GM18511 (cell line): Measurements from ENCODE around the gene RAP1A.
"Not testable (repeated sequence)": the region's sequence is repeated elsewhere in the genome, so short reads cannot be mapped to it uniquely, and the experiment has no call there.

Source experiments
- ATAC-seq: cut with Tn5 transposase; IDR thresholded peaks from one replicate; pipeline ENCODE4 v1.9.1; 2021; ENCODE audit warnings: mild to moderate bottlenecking, moderate library complexity; ENCODE audit not compliant: unreplicated experiment

RAP1A gene

GRCh38 chr1:111628153-111628552, 8.6 kb downstream of the RAP1A start:
- ATAC-seq: no peak

- ATAC-seq: no peak
Observed at GRCh38 chr1:111629190-111629954, 9.8 kb downstream of the RAP1A start.

GRCh38 chr1:111630567-111630966, 11.0 kb downstream of the RAP1A start:
- no peak for ATAC-seq

GRCh38 chr1:111631502-111631901, 11.9 kb downstream of the RAP1A start:
- no peak for ATAC-seq

GRCh38 chr1:111632771-111633170, 13.2 kb downstream of the RAP1A start:
- ATAC-seq: not testable (repeated sequence)

- ATAC-seq: no peak
Observed at GRCh38 chr1:111633736-111634247, 14.2 kb downstream of the RAP1A start.

GRCh38 chr1:111635324-111636009, 15.9 kb downstream of the RAP1A start:
- ATAC-seq: no peak

- ATAC-seq: no peak
Observed at GRCh38 chr1:111638320-111638719, 18.7 kb downstream of the RAP1A start.

GRCh38 chr1:111639602-111640198, 20.1 kb downstream of the RAP1A start:
- no peak for ATAC-seq

- no peak for ATAC-seq
Observed at GRCh38 chr1:111643097-111643496, 23.5 kb downstream of the RAP1A start.

- no peak for ATAC-seq
Observed at GRCh38 chr1:111643696-111644095, 24.1 kb downstream of the RAP1A start.

- ATAC-seq: no peak
Observed at GRCh38 chr1:111644506-111644905, 24.9 kb downstream of the RAP1A start.

GRCh38 chr1:111647736-111648135, 28.1 kb downstream of the RAP1A start:
- ATAC-seq: no peak

GRCh38 chr1:111648806-111649205, 29.2 kb downstream of the RAP1A start:
- no peak for ATAC-seq

- ATAC-seq: no peak
Observed at GRCh38 chr1:111649227-111649626, 29.6 kb downstream of the RAP1A start.

- no peak for ATAC-seq
Observed at GRCh38 chr1:111649648-111650047, 30.1 kb downstream of the RAP1A start.

- no peak for ATAC-seq
Observed at GRCh38 chr1:111653709-111654108, 34.1 kb downstream of the RAP1A start.

- ATAC-seq: no peak
Observed at GRCh38 chr1:111654839-111655238, 35.2 kb downstream of the RAP1A start.

GRCh38 chr1:111656086-111657017, 36.8 kb downstream of the RAP1A start:
- no peak for ATAC-seq

- no peak for ATAC-seq
Observed at GRCh38 chr1:111658622-111659021, 39.0 kb downstream of the RAP1A start.
